WTC11 (cell line): ENCODE results near the gene FREY1. TPM values are rescaled to one million over a fixed set of nuclear protein-coding genes. Genes with fewer than 3 reads are reported as not detected.

Experiments used
- ATAC-seq: fragments of 200-7000 bp; cut with Tn5 transposase; 2 replicates; pipeline ENCODE4 v1.10.0; 2021; ENCODE audit warnings: mild to moderate bottlenecking, moderate library complexity
- CTCF ChIA-PET: fragments of 300-600 bp; sonication (Branson Sonifier 250); formaldehyde crosslinking; loops from one replicate; lab custom pipeline; 2021; ENCODE audit warnings: antibody characterized with exemption; lab: Charles Lee
- POLR2A ChIA-PET: fragments of 350-600 bp; sonication (Branson Sonifier 250); formaldehyde crosslinking; loops from one replicate; lab custom pipeline; 2021; ENCODE audit warnings: antibody characterized with exemption; lab: Charles Lee
- DNase-seq: peaks from one replicate; pipeline ENCODE4 v3.0.0; 2021; ENCODE audit warnings: low spot score
- H3K27ac Mint-ChIP-seq: 2 replicates; pipeline ENCODE4 v1.8.0; 2021; ENCODE audit warnings: mixed read lengths
- H3K27me3 Mint-ChIP-seq: 2 replicates; pipeline ENCODE4 v1.8.0; 2021; ENCODE audit warnings: low read depth, mild to moderate bottlenecking, moderate library complexity, mixed read lengths
- H3K36me3 Mint-ChIP-seq: 2 replicates; pipeline ENCODE4 v1.8.0; 2021; ENCODE audit warnings: mixed read lengths
- H3K4me1 Mint-ChIP-seq: 2 replicates; pipeline ENCODE4 v1.8.0; 2022; ENCODE audit warnings: mixed read lengths
- H3K4me3 Mint-ChIP-seq: 2 replicates; pipeline ENCODE4 v1.8.0; 2021; ENCODE audit warnings: mild to moderate bottlenecking, moderate library complexity, mixed read lengths
- H3K9me3 Mint-ChIP-seq: 2 replicates; pipeline ENCODE4 v1.8.0; 2021; ENCODE audit warnings: mixed read lengths
- EMX1 ChIP-seq: fragments of 250-450 bp; sonication (Bioruptor Pico); IDR thresholded peaks from 2 replicates; pipeline ENCODE4 v1.8.0; 2021; ENCODE audit warnings: mild to moderate bottlenecking
- ETV6 ChIP-seq: sonication (generic); formaldehyde crosslinking; IDR thresholded peaks from 2 replicates; pipeline ENCODE4 v1.8.1; 2022; ENCODE audit warnings: mild to moderate bottlenecking, missing genetic modification reagents
- FOXJ3 ChIP-seq: sonication (generic); formaldehyde crosslinking; IDR thresholded peaks from 2 replicates; pipeline ENCODE4 v1.9.0; 2021; ENCODE audit warnings: missing genetic modification reagents, mild to moderate bottlenecking, borderline replicate concordance
- IRF2 ChIP-seq: sonication (generic); formaldehyde crosslinking; IDR thresholded peaks from 2 replicates; pipeline ENCODE4 v1.8.0; 2022; ENCODE audit warnings: low read depth, missing genetic modification reagents, borderline replicate concordance
- PRRX2 ChIP-seq: fragments of 250-450 bp; sonication (Bioruptor Pico); IDR thresholded peaks from 2 replicates; pipeline ENCODE4 v1.8.0; 2021; ENCODE audit warnings: mild to moderate bottlenecking
- RORB ChIP-seq: fragments of 250-450 bp; sonication (Bioruptor Pico); IDR thresholded peaks from 2 replicates; pipeline ENCODE4 v1.9.0; 2021; ENCODE audit warnings: mild to moderate bottlenecking
- SMAD3 ChIP-seq: sonication (generic); formaldehyde crosslinking; IDR thresholded peaks from 2 replicates; pipeline ENCODE4 v1.8.0; 2022; ENCODE audit warnings: missing genetic modification reagents, mild to moderate bottlenecking, borderline replicate concordance
- SP1 ChIP-seq: sonication (generic); formaldehyde crosslinking; conservative IDR thresholded peaks from 2 replicates; pipeline ENCODE4 v1.8.1; 2022; ENCODE audit warnings: missing genetic modification reagents
- TCF7 ChIP-seq: sonication (generic); formaldehyde crosslinking; IDR thresholded peaks from 2 replicates; pipeline ENCODE4 v1.8.0; 2022; ENCODE audit warnings: mild to moderate bottlenecking, low read depth, missing genetic modification reagents, moderate library complexity
- TEAD1 ChIP-seq: sonication (generic); formaldehyde crosslinking; IDR thresholded peaks from 2 replicates; pipeline ENCODE4 v1.8.0; 2022; ENCODE audit warnings: mild to moderate bottlenecking, missing genetic modification reagents
- ZNF138 ChIP-seq: sonication (generic); formaldehyde crosslinking; conservative IDR thresholded peaks from 2 replicates; pipeline ENCODE4 v1.8.1; 2022; ENCODE audit warnings: mild to moderate bottlenecking, moderate library complexity, missing genetic modification reagents
- total RNA-seq: library from RNA; stranded (reverse); gene quantifications from 3 replicates; pipeline ENCODE4 v1.2.3, GENCODE V29; 2021
- TF ChIP-seq, protein P1 (sequence below): fragments of 250-450 bp; sonication (Bioruptor Pico); conservative IDR thresholded peaks from 2 replicates; pipeline ENCODE4 v1.9.0; 2021; ENCODE audit warnings: mild to moderate bottlenecking
- TF ChIP-seq, protein P2 (sequence below): sonication (generic); formaldehyde crosslinking; IDR thresholded peaks from 2 replicates; pipeline ENCODE4 v1.8.1; 2023; ENCODE audit warnings: mild to moderate bottlenecking, missing genetic modification reagents, borderline replicate concordance
- TF ChIP-seq, protein P3 (sequence below): fragments of 250-450 bp; sonication (Bioruptor Pico); IDR thresholded peaks from 2 replicates; pipeline ENCODE4 v1.9.0; 2021; ENCODE audit warnings: mild to moderate bottlenecking
- TF ChIP-seq, protein P4 (sequence below): sonication (generic); formaldehyde crosslinking; IDR thresholded peaks from 2 replicates; pipeline ENCODE4 v1.8.1; 2023; ENCODE audit warnings: mild to moderate bottlenecking, missing genetic modification reagents, moderate library complexity
- TF ChIP-seq, protein P5 (sequence below): sonication (generic); formaldehyde crosslinking; IDR thresholded peaks from 2 replicates; pipeline ENCODE4 v1.8.0; 2022; ENCODE audit warnings: mild to moderate bottlenecking, missing genetic modification reagents

The FREY1 gene
- total RNA-seq, 1 experiment from 2014 or later: 2.1 TPM

DNA sequence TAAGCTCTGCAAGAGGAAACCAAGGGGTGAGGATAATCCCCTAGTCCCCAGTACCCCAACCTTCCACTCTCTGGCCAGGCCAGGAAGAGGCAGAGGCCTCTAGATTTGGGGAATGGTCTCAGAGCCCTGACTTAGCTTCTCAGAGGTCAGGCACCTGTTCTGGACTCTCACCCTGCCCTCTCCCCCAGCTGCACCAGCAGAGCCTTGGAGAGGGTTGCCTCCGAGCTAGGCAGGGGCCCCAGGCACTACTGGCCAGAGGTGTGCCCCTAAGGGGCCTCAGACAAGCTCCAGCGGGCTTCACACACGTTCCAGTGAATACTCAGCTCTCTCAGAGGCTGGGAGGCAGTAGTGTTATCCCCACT, 8.0 kb downstream of the FREY1 start:
- Mint-ChIP-seq H3K27me3 (peaks cover 6% of the 10 kb centered on the region), H3K4me1 (peaks cover 23% of the 10 kb centered on the region)
- TF ChIP-seq FOXJ3 (CRISPR knock-in tag) (no peak), TCF7 (CRISPR knock-in tag) (no peak), PRRX2 (CRISPR knock-in tag) (no peak), SMAD3 (CRISPR knock-in tag) (no peak)
- TF ChIP-seq, protein P1, sequence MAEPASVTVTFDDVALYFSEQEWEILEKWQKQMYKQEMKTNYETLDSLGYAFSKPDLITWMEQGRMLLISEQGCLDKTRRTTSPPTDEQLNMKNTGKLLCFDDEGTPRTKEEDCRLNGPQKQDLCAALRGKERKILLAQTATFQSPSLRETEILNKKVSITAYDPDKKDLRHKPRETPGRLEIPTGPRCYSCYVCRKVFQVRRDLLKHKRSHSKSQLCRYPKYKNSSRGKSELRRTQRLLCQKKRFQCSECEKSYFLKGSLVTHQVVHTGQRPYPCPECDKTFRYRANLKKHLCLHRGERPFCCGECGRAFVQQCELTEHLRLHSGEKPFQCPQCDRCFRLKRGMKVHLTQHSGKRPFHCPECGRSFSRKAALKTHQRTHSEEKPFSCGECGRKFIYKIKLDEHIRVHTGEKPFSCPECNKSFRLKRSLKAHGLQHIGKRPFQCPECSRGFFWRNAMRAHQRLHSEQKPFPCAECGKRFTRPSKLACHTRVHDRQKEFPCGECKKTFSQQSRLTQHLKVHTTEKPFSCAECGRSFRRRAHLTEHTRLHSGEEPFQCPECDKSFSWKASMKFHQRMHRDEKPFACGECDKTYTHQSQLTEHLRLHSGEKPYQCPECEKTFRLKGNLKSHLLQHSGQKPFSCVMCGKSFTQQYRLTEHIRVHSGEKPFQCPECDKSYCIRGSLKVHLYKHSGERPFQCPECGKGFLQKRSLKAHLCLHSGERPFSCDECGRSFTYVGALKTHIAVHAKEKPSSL: no peak
- TF ChIP-seq, all 79 proteins: peak for 0
- no peaks in the 10 kb centered on the region for H3K9me3 Mint-ChIP-seq
- ChIA-PET CTCF (interaction anchor here (1.0 to 4.3 kb wide), 10 partner anchors 11 to 108 kb away, joined by 3 to 33 read pairs (median 3); partner anchors contain the start of genes LARGE2 and PEX16), POLR2A (interaction anchor here (0.8 to 1.2 kb wide), 3 partner anchors 18 to 23 kb away, joined by 3 to 6 read pairs (median 6); partner anchors contain the start of genes LARGE2 and PEX16)
- H3K27ac Mint-ChIP-seq: no peak overlapping the region
- H3K36me3 Mint-ChIP-seq: no peaks in the 10 kb centered on the region
- ATAC-seq (no peak), DNase-seq (no peak)
- peak overlapping the region; percentile 61 for H3K4me3 Mint-ChIP-seq

DNA sequence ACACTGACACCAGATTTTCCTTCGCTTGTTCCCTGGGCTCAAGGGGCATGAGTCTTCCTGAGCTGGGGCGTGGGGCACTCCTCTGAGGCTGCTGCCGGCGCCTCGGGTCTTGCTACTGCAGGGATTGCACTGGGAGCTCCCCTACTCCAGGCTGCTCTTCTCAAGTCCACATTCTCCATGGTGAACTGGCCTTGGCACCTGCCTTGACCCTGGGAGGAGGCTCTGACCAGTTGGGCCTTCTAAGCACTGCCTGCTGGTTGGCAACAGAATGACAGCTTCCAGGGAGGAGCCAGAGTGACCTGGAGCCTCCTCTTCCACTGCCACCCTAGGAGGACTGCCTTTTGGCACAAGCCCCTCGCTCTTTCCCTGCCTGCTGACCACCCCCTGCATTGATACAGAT, 9.5 kb downstream of the FREY1 start:
- DNase-seq: no peak
- CTCF ChIA-PET: interaction anchor here (0.7 to 4.3 kb wide), 8 partner anchors 11 to 109 kb away, joined by 3 to 33 read pairs (median 6); partner anchors contain the start of gene LARGE2
- no peaks in the 10 kb centered on the region for H3K9me3 Mint-ChIP-seq
- peaks cover 33% of the 10 kb centered on the region for H3K4me1 Mint-ChIP-seq
- TF ChIP-seq, protein P2, sequence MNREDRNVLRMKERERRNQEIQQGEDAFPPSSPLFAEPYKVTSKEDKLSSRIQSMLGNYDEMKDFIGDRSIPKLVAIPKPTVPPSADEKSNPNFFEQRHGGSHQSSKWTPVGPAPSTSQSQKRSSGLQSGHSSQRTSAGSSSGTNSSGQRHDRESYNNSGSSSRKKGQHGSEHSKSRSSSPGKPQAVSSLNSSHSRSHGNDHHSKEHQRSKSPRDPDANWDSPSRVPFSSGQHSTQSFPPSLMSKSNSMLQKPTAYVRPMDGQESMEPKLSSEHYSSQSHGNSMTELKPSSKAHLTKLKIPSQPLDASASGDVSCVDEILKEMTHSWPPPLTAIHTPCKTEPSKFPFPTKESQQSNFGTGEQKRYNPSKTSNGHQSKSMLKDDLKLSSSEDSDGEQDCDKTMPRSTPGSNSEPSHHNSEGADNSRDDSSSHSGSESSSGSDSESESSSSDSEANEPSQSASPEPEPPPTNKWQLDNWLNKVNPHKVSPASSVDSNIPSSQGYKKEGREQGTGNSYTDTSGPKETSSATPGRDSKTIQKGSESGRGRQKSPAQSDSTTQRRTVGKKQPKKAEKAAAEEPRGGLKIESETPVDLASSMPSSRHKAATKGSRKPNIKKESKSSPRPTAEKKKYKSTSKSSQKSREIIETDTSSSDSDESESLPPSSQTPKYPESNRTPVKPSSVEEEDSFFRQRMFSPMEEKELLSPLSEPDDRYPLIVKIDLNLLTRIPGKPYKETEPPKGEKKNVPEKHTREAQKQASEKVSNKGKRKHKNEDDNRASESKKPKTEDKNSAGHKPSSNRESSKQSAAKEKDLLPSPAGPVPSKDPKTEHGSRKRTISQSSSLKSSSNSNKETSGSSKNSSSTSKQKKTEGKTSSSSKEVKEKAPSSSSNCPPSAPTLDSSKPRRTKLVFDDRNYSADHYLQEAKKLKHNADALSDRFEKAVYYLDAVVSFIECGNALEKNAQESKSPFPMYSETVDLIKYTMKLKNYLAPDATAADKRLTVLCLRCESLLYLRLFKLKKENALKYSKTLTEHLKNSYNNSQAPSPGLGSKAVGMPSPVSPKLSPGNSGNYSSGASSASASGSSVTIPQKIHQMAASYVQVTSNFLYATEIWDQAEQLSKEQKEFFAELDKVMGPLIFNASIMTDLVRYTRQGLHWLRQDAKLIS (CRISPR knock-in tag): no peak
- TF ChIP-seq, protein P3, sequence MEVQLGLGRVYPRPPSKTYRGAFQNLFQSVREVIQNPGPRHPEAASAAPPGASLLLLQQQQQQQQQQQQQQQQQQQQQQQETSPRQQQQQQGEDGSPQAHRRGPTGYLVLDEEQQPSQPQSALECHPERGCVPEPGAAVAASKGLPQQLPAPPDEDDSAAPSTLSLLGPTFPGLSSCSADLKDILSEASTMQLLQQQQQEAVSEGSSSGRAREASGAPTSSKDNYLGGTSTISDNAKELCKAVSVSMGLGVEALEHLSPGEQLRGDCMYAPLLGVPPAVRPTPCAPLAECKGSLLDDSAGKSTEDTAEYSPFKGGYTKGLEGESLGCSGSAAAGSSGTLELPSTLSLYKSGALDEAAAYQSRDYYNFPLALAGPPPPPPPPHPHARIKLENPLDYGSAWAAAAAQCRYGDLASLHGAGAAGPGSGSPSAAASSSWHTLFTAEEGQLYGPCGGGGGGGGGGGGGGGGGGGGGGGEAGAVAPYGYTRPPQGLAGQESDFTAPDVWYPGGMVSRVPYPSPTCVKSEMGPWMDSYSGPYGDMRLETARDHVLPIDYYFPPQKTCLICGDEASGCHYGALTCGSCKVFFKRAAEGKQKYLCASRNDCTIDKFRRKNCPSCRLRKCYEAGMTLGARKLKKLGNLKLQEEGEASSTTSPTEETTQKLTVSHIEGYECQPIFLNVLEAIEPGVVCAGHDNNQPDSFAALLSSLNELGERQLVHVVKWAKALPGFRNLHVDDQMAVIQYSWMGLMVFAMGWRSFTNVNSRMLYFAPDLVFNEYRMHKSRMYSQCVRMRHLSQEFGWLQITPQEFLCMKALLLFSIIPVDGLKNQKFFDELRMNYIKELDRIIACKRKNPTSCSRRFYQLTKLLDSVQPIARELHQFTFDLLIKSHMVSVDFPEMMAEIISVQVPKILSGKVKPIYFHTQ: no peak
- no peak for TF ChIP-seq IRF2
- TF ChIP-seq ZNF138 (CRISPR knock-in tag): no peak
- no peak for TF ChIP-seq RORB (CRISPR knock-in tag)
- TF ChIP-seq, all 79 proteins: peak for 0
- H3K36me3 Mint-ChIP-seq: no peaks in the 10 kb centered on the region
- POLR2A ChIA-PET: interaction anchor here (1.1 to 2.1 kb wide), 2 partner anchors 21 to 24 kb away, joined by 5 to 8 read pairs; partner anchors contain the start of genes LARGE2 and PEX16
- peaks cover 6% of the 10 kb centered on the region for H3K27me3 Mint-ChIP-seq
- H3K27ac Mint-ChIP-seq: no peak overlapping the region
- ATAC-seq: no peak
- H3K4me3 Mint-ChIP-seq: no peak overlapping the region

DNA sequence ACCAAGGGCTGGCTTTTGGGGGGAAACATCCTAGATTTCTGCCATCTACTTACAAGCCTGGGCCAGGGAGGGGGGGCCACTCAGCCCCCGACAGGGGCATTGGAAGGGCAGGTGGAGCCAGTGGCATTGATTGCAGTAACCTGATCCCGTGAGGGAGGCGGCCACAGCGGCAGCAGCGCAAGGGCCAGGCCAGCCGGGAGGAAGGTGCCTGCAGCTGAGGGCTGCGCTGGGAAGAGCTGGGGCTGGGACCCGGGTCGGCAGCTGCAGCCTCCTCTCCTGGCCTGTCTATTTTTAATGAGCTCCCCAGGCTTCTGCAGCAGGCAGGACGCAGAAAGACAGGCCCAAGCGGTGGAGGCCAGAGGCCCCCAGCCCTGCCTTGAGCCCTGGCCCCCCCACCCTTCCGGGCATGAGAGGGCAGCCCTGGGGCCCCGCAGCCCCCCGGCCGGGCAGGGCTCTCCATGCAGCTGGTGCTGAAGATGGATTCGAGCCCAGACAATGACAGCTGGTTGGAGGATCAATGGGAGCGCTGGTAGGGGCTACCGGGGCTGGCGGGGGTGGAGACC, 10.6 kb downstream of the FREY1 start:
- ATAC-seq (peak; percentile 61), DNase-seq (peak; percentile 82)
- no peaks in the 10 kb centered on the region for H3K36me3 Mint-ChIP-seq
- ChIA-PET CTCF (interaction anchor here (0.7 to 4.3 kb wide), 11 partner anchors 10 to 496 kb away, joined by 3 to 33 read pairs (median 4); partner anchors contain the start of genes LARGE2 and PEX16), POLR2A (interaction anchor here (1.0 to 2.1 kb wide), 6 partner anchors 9 to 25 kb away, joined by 3 to 8 read pairs (median 4); partner anchors contain the start of genes LARGE2 and PEX16)
- 0 out of 2 replicates have a peak, but pooled peaks have one; percentile 44 for TF ChIP-seq SP1 (CRISPR knock-in tag)
- 0 out of 2 replicates have a peak, but pooled peaks have one; percentile 40 for TF ChIP-seq ETV6 (CRISPR knock-in tag)
- TF ChIP-seq TEAD1 (CRISPR knock-in tag): 0 out of 2 replicates have a peak, but pooled peaks have one; percentile 30
- no peak for TF ChIP-seq EMX1
- TF ChIP-seq, protein P4, sequence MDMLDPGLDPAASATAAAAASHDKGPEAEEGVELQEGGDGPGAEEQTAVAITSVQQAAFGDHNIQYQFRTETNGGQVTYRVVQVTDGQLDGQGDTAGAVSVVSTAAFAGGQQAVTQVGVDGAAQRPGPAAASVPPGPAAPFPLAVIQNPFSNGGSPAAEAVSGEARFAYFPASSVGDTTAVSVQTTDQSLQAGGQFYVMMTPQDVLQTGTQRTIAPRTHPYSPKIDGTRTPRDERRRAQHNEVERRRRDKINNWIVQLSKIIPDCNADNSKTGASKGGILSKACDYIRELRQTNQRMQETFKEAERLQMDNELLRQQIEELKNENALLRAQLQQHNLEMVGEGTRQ: 0 out of 2 replicates have a peak, but pooled peaks have one; percentile 27
- TF ChIP-seq, protein P5, sequence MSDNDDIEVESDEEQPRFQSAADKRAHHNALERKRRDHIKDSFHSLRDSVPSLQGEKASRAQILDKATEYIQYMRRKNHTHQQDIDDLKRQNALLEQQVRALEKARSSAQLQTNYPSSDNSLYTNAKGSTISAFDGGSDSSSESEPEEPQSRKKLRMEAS: 0 out of 2 replicates have a peak, but pooled peaks have one; percentile 41
- no peaks in the 10 kb centered on the region for H3K9me3 Mint-ChIP-seq
- peaks cover 38% of the 10 kb centered on the region for H3K4me1 Mint-ChIP-seq
- H3K27ac Mint-ChIP-seq: no peak overlapping the region
- H3K4me3 Mint-ChIP-seq: no peak overlapping the region
- peaks cover 6% of the 10 kb centered on the region for H3K27me3 Mint-ChIP-seq
